IPS-18c (cell line): Measurements from ENCODE around the gene MSH3.
"Not testable (repeated sequence)": the region's sequence is repeated elsewhere in the genome, so short reads cannot be mapped to it uniquely, and the experiment has no call there.

Experiments
- H3K4me3 ChIP-seq: 2 replicates; pipeline ENCODE4 v1.7.0; 2013; ENCODE audit warnings: low read depth, mild to moderate bottlenecking, low read length, moderate library complexity; ENCODE audit not compliant: insufficient read depth
- H3K9me3 ChIP-seq: one replicate; pipeline ENCODE4 v1.6.1; 2013; ENCODE audit warnings: mild to moderate bottlenecking, low read length, moderate library complexity; ENCODE audit not compliant: control insufficient read depth, insufficient read depth

The MSH3 gene

GRCh38 chr5:80759866-80760577, 105.6 kb downstream of the MSH3 start:
- Histone ChIP-seq H3K9me3 (no peaks in the 10 kb centered on the region), H3K4me3 (no peak overlapping the region)

GRCh38 chr5:80760680-80761079, 106.2 kb downstream of the MSH3 start:
- no peak overlapping the region for H3K4me3 ChIP-seq
- no peaks in the 10 kb centered on the region for H3K9me3 ChIP-seq

GRCh38 chr5:80761176-80761575, 106.7 kb downstream of the MSH3 start:
- no peak overlapping the region for H3K4me3 ChIP-seq

DNA sequence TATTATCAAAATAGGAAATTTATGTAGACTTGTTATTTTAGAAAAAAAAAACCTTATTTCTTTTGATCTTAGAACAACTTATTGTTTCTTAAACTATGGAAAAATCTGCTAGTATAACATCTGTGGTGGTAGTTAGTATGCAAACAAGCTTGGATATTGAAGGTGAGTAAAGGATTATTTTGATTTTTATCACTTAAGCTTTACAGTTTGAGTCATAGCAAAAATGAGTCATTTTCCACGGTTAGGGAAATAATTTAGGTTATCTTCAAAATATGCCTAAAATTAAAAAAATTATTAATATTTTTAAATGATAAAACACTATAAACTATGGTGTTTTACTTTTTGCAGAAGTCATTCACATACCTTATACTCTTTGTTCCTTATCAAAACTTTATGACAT, 107.5 kb downstream of the MSH3 start:
- Histone ChIP-seq H3K4me3 (no peak overlapping the region), H3K9me3 (no peaks in the 10 kb centered on the region)

More at GRCh38 chr5:80761176-80761575, 106.7 kb downstream of the MSH3 start:
- H3K9me3 ChIP-seq: no peaks in the 10 kb centered on the region

DNA sequence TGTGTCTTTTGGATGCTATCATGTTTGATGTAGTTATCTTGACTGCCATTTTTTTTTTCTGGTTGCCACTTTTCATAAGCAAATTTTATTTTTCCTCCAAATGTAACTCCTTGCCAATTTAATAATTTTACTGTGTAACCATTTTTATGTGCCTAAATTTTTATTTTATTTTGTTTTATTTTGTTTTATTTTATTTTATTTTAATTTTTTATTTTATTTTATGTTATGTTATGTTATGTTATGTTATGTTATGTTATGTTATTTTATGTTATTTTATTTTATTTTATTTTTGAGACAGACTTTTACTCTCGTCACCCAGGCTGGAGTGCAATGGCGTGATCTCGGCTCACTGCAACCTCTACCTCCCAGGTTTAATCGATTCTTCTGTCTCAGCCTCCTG, 108.1 kb downstream of the MSH3 start:
- H3K9me3 ChIP-seq: no peaks in the 10 kb centered on the region
- H3K4me3 ChIP-seq: no peak overlapping the region

GRCh38 chr5:80763211-80763610, 108.8 kb downstream of the MSH3 start:
- Histone ChIP-seq H3K4me3 (no peak overlapping the region), H3K9me3 (no peaks in the 10 kb centered on the region)

- Histone ChIP-seq H3K9me3 (no peaks in the 10 kb centered on the region), H3K4me3 (no peak overlapping the region)
Measured at GRCh38 chr5:80763873-80764647, 109.6 kb downstream of the MSH3 start.

GRCh38 chr5:80764786-80765185, 110.3 kb downstream of the MSH3 start:
- Histone ChIP-seq H3K4me3 (no peak overlapping the region), H3K9me3 (no peaks in the 10 kb centered on the region)

DNA sequence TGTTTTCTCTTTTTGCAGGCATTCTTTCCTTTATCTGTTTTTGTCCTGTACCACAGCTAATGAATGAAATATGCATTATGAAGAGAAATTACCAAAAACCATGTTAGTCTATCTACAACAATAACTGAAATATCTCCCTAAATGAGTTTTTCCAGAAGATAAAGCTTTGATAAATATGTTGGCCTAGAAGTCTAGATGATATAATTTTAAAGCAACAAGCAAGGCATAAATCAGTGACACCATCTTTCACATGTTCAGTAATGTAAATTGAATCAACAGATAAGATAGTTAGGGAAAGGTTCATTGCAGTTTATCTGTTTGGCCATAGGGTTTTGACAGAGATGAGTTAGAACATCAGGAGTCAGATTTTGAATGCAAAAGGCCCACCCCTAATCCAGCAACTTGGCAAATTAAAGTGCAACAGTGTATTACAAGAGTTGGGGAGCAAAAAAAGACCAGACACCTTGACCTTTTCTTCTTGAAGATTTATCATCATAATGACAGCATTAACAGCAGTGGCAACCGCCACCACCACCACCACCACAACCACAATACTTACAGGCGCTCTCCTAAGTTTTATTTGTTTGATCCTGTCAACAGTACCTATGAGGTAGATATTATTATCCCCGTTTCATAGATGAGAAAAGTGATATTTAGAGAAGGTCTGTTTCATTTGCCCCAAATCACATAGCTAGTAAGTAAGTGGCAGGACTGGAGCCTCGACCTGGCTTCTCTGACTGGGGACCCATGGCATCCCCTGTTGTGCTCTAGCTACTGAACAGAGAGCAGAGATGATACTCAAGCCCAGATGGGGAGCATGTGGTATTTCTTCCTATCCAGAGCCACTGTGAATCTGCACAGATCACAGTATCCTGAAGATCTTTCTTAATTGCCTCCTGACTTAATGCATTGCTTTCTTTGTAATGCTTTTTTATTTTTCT, 123.2 kb downstream of the MSH3 start:
- no peak overlapping the region for H3K4me3 ChIP-seq
- H3K9me3 ChIP-seq: no peaks in the 10 kb centered on the region

DNA sequence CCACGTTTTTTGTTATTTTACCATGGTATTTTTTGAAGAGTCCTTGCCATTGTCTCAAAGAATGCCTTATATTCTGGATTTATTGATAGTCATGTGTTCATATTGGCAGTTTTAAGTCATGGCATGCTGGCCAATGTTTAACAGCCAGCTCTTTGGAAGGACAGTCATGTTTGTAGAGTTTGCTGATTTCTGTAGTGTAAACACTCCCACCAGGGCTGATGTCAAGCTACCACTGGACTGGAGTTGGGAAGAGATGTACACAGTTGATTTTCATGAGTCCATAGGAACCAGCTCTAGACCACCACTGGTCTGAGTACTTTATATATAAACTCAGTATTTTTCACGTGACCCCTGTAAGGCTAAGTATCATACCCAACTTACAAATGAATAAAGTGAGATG, 125.6 kb downstream of the MSH3 start:
- H3K9me3 ChIP-seq: no peaks in the 10 kb centered on the region
- H3K4me3 ChIP-seq: no peak overlapping the region

GRCh38 chr5:80780761-80781285, 126.4 kb downstream of the MSH3 start:
- no peaks in the 10 kb centered on the region for H3K9me3 ChIP-seq
- no peak overlapping the region for H3K4me3 ChIP-seq

GRCh38 chr5:80781356-80781755, 126.9 kb downstream of the MSH3 start:
- Histone ChIP-seq H3K4me3 (no peak overlapping the region), H3K9me3 (no peaks in the 10 kb centered on the region)

DNA sequence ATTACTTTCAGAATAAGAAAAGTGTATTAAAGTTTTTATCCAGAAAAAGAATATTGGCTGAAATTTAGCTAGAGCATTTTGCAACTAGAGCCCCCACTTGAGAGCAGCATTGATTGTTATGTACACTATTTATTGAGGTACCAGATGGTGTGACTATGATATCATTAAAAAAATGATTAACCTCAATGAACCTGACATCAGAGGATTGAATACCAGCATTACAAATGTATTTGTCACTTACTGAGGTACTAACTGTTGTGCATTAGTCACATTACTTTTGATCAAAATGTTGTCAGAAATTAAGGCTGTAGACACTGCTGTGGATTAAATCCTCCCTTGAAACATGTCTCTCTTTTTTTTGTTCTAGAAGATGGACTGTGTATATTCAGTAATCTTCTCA, 128.2 kb downstream of the MSH3 start:
- no peak overlapping the region for H3K4me3 ChIP-seq
- H3K9me3 ChIP-seq: no peaks in the 10 kb centered on the region

DNA sequence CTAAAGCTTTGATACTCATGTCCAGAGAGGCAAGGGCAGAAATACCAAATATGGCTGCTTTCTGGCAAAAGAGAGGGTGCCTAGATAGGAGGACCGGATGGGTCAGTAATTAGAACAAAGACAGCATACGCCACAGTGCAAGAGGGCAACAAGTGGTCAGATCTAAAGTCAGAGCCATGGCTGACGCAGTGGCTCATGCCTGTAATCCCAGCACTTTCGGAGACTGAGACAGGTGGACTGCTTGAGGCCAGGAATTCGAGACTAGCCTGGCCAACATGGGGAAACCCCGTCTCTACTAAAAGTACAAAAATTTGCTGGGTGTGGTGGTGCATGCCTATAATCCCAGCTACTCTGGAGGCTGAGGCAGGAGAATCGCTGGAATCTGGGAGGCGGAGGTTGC, 129.3 kb downstream of the MSH3 start:
- H3K9me3 ChIP-seq, H3K4me3 ChIP-seq: not testable (repeated sequence)

DNA sequence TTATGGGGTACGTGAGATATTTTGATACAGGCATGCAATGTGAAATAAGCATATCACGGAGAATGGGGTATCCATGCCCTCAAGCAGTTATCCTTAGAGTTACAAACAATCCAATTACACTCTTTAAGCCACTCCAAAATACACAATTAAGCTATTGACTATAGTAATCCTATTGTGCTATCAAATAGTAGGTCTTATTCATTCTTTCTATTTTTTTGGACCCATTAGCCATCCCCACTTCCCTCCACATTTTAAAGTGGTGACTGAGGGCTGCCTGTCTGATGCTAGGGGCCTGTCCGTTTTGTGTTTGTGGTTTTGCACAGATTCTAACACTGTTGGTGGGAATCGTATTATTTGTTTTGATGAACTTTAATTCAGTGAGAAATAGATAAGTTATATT, 130.0 kb downstream of the MSH3 start:
- Histone ChIP-seq H3K4me3 (no peak overlapping the region), H3K9me3 (no peaks in the 10 kb centered on the region)

DNA sequence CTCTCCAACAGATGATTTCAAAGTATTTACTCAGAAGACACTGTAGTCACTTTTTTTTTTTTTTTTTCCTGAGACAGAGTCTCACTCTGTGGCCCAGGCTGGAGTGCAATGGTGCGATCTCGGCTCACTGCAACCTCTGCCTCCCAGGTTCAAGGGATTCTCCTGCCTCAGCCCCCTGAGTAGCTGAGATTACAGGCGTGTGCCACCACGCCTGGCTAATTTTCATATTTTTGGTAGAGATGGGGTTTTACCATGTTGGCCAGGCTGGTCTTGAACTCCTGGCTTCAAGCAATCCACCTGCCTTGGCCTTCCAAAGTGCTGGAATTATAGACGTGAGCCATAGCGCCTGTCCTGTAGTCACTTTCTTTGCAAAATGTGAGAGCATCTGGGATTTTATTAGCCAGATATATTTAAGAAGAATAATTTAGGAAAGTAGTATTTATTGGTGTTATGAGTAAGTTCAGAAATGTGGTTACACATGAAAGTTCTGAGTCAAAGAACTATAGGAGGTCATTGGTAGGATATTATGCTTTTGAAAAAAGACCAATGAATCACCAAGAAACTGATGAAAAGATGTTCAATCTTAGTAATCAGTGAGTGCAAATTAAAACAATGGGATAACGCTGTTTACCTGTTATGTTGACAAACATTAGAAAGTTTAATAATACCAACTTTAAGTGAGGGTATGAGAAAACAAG, 135.0 kb downstream of the MSH3 start:
- not testable (repeated sequence) for H3K9me3 ChIP-seq, H3K4me3 ChIP-seq

DNA sequence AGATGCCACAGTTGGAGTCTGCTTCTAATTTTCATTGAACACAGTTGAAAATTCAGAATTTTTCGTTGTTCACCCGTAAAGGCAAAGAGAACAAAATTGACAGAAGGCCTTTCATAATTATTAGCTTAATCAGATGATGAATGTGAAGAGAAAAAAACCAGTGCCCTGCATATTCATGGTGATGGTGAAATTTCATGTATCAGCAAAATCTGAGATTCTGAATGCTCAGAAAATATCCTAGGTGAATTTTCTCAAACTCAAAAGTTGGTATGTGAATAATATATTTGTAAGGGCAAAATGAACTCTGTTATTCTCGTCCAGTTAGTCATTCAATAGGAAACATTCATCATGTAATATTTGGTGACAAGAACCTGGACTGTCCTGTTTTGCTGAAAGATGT, 136.2 kb downstream of the MSH3 start:
- H3K9me3 ChIP-seq: no peaks in the 10 kb centered on the region
- H3K4me3 ChIP-seq: no peak overlapping the region
